ENCODE results near the gene AK1. TPM values are rescaled to one million over a fixed set of nuclear protein-coding genes. Genes with fewer than 3 reads are reported as not detected.

AK1 gene, protein sequence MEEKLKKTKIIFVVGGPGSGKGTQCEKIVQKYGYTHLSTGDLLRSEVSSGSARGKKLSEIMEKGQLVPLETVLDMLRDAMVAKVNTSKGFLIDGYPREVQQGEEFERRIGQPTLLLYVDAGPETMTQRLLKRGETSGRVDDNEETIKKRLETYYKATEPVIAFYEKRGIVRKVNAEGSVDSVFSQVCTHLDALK
- 78.3 TPM for polyA plus RNA-seq (2013, experiment 1 of 2; ENCODE audit: insufficient read length)
- polyA plus RNA-seq (2013, experiment 2 of 2; ENCODE audit: insufficient read length) = 47.3 TPM

DNA sequence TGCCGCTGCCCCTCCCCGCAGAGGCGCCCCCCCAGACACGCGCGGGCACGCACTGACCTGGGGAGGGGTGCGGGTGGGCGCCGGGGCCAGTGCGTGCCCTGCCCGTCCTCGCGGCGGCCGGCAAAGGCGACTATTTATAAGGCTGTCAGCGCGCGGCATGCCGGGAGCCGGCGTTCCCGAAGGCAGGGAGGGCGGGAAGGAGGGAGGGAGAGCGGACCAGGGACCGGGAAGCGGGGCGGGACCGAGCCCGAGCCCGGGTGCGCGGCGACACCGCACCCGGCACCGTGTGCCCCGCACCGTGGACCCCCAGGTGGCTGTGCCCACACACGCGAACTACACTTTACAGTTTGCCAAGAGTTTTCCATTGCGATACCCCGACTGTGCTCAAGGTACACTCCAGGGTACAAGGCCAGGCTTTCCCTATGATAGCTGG lies at the start of gene AK1:
AK1 (minus strand) TSS at position 110 of the 433 bp plus-strand sequence. CDS start 3,058 bp downstream, outside the sequence.
- DNase-seq = peak; percentile 65

DNA sequence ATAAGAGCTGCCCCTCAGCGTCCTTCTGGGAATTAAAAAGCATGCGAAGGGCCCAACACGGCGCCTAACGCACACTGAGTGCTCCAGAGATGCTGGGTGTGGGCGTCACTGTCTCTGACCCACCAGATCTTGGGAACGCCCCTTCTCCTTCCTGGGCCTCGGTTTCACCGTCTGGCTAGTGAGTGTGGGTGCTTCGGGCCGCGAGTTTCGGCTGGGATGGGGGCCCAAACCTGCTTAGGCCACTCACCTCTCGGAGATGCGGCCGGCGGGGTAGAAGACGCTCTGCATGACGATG lies 49.4 kb upstream of the AK1 start:
- DNase-seq = no peak

DNA sequence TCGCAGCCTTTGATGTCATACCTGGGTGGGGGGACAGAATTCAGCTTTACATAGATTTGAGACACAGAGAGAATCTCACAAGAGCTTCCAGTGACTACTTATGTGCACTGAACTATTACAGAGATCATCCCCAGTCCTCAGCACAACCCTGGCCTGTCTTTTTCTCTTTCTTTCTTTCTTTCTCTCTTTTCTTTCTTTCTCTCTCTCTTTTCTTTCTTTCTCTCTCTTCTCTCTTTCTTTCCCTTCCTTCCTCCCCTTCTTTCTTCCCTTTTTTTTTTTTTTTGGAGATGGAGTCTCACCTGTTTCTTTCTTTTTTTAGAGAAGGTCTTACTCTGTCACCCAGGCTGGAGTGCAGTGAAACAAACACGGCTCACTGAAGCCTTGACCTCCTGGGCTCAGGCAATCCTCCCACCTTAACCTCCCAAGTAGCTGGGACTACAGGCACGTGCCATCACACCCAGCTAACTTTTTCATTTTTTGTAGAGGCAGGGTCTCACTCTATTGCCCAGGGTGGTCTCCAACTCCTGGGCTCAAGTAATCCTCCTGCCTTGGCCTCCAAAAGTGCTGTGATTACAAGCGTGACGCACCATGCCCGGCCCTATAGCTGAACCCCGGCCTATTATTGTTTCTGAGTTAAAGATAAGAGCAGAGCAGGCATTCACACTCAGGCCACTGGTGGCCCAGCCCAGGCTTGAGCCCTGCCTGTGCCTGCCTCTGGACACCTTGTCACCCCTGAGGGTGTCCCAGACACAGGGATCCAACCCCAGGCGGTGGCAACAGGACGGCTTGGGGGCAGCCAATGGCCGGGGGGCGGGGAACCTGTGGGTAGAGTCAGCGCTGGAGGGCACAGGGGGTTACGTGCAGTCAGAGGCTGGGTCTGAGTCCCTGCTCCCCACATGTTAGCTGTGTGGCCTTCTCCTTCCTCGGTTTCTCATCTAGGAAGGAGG lies 48.8 kb upstream of the AK1 start:
- DNase-seq = no peak

DNA sequence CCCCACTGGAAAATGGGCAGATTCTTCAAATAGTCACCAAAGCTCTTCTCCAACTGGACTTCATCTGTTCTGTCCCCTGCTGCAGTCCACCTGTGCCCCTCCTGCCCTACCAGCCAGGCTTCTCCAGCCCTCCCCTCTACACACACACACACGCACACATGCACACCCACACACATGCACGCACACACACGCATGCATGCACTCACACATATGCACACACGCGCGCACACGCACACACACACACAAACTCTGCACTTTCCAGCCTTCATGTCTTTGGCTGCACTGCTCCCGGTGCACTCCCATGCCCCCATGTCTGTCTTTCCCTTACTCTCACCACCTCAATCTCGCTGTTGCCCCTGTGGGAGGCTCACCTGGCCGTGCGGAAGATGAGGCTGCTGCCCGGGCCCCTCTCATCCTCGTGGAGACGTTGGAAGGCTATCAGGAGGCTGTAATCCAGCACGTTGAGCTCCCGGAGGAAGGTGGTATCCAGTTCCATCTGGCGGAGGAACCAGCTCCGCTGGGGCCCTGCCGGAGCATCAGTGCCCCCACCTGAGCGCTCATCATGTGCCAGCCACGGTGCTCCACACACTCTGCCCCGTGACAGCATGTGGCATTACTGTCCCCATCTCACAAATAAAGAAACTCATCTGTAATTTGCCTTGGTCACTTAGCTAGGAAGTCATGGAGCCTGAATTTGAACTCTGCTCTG lies 47.4 kb upstream of the AK1 start:
- no peak for DNase-seq

DNA sequence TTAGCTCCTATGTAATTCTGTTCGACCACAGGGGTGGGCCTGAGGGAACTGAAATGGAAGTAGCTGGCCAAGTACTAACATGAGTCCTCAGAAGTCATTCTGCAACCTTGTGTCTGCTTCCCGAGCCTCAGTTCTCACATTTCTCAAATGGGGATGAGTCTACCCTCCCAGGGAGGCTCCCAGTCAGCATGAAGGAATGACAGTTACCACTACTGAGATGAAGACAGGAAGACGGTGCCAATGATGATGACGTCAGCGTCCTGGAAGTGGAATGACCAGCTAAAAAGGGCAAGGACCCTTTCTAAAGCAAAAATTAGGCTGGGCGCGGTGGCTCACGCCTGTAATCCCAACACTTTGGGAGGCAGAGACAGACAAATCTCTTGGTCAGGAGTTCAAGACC lies 46.3 kb upstream of the AK1 start:
- DNase-seq = peak; percentile 97

DNA sequence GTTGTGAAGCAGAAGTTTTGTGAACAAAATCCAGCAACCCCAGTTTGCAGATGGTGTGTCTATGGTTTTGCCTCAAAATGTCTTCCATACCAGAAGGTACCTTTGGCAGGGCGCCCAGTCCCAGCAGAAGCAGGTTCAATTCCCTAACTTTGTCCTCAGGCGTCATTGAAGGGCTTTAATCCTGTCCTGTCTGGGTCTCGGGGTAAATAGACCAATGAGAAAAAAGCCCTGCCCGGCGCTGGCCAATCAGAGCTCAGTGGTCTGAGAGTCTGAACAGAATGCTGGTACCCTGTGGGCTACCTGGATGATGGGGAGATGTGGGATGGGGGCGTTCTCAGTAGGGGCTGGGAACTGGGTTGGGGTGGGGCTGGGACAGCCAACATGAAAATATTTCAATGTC lies 45.6 kb upstream of the AK1 start:
- DNase-seq = no peak

DNA sequence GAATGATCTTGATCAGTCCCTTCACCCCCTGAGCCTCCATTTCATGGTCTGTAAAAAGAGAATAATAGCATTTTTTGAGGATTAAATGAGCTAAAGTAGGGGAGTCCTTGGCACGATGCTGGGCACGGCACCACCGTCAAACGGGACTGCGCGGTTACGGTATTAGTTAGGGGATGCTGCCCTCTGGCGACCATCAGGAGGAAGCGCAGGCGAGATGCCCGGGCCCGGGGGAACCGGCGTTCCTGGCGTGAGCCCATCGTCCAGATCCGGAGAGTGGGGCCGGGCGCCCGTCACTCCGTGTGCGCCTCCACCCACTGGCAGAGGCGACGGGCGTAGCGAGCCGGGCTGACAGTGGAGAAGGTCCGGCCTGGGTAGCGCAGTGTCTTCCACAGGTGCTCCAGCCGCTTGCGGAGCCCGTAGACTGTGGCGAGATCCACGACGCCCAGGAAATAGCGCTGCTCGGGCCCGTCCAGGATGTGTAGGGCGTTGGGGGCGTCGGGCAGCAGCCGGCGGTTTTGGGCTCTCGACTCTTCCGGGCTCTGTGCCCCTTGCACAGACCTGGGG lies 44.2 kb upstream of the AK1 start:
- peak; percentile 42 for DNase-seq

DNA sequence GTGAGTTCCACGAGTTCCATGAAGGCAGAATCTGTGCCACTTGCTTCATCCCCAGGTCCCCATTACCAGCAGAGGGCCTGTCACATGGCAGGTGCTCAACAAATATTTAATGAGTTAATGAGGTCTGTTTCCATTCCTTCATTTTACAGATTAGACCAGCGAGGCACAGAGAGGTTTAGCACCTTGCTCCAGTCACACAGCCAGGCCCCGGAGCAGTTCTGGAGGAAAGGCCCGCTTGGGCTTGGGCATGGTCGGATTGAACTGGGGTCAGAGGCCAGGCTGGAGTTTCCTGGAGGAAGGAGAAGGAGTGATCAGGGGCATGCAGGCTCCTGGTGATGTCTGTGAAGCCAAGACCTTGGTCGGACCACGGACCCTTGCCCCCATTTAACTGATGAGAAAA lies 43.3 kb upstream of the AK1 start:
- no peak for DNase-seq

DNA sequence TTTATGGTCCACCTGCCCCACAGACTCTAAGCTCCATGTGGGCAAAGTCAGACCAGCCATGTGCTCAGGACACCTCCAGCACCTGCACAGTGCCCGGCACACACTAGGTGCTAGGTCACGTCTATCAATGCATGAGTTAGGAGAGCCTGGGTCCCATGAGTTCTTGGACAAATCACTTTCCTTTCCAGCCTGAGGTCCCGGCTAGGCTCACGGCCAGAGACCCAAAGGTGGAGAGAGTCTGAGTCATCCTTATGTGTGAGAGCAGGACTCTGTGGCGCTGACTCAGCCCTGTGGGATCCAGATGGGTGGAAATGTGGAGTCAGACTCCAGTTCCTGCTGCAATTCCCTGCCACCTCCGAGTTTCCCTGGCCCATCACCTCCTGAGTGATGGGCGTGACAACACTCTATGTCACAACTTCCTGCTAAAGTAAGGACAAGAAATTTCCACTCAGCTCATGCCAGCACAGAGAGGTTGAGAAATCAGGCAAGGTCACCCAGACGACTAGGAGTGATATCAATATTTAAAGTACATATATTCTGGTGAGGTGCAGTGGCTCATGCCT lies 41.9 kb upstream of the AK1 start:
- peak; percentile 98 for DNase-seq

DNA sequence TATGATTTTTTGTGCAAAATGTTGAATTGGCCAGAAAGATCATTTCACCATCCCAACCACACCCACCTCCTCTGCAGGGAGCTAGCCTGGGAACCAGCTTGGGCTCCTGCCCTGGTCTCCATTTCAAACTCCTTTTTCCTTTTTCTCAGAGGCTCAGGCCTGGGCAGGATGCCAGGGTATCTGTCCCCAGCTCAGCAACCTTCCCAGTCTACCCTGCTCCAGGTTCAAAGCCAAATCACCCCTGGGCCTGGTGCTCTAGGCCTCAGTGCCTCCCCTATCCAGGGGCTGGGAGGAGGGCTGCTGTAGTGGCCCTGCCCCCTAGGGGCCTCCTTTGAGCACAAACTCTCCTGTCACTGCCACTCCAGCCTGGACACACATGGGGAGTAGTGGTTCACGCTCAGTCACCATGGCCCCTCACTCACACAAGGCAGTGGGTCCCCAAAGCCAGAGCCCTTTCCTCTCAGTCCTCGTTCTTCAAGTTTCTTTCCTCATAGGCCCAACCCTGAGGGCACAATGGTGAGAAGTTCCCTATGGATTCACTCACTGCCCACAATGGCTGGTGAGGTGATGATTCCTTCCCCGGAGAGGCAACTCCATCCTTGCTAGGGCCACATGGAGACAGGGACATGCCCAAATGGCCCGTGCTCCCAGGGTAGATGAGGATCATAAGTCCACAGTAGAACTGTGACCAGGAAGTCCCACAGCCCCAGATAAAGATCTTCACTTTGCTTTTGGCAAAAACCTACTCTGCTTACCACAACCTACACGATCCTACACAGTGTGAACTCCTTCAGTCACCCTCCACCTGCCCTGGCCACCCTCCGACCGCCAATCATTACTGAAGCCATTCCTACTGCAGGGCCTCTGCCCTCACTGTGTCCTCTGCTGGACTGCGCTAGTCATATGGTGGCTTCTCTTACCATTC lies 41.0 kb upstream of the AK1 start:
- DNase-seq = peak; percentile 40

DNA sequence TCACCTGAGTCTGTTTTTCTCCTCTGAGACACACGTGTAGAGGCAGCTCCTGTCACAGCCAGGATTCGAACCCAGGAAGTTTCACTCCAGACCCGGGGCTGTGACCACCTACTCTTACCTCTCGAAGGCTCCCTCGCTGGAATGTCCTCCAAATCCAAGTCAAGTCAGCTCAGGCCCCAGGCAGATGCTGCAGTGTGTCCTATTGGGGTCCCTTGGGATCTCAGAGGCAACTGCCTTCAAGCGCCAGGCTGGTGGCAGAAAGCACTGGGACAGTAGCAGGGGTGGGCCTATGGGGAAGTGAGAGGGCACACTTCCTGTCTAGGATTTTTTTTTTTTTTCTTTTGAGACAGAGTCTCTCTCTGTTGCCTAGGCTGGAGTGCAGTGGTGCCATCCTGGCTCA lies 40.1 kb upstream of the AK1 start:
- DNase-seq = no peak

DNA sequence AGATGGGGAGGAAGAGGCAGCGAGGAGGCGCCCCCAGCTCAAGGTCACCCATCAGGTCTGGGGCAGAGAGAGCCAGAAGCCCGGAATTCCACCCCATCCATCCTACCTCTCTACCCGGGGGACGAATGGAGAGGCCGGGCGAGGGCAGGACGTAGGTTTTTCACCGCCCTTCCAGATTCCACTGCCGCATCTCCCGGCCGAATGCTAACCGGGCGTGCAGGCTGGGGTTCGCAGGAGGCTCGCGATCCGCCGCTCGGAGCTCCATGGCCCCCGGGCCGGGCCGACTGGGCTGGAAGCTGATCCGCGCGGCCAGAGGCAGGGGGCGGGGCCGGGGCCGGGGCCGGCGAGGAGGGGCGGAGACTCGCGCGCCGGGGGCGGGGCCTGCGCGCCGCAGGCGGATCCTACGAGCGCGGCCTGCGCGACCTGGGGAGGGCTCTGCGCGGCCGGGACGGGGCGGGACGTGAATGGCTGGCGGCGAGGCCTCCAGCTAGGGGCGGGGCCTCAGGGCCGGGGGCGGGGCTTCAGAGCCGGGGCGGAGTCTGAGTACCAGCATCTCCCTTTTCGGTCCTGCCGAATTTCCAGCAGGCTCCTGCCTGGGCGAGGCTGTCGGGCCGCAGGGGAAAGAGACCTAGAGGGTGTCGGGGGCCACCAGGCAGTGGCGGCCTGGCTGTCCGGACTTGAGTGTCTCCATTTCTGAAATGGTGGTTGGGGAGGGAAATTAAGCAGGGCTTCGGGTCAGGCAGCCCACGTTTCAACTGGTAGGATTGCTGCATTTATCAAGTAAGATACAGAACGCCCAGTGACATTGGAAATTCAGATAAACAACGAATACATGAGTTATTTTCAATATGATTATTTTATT lies 39.5 kb upstream of the AK1 start, which contains the start of gene ST6GALNAC4:
ST6GALNAC4 (minus strand) TSS at position 322 of the 862 bp plus-strand sequence. CDS start 622 bp downstream, outside the sequence.
- DNase-seq = peak; percentile 88

DNA sequence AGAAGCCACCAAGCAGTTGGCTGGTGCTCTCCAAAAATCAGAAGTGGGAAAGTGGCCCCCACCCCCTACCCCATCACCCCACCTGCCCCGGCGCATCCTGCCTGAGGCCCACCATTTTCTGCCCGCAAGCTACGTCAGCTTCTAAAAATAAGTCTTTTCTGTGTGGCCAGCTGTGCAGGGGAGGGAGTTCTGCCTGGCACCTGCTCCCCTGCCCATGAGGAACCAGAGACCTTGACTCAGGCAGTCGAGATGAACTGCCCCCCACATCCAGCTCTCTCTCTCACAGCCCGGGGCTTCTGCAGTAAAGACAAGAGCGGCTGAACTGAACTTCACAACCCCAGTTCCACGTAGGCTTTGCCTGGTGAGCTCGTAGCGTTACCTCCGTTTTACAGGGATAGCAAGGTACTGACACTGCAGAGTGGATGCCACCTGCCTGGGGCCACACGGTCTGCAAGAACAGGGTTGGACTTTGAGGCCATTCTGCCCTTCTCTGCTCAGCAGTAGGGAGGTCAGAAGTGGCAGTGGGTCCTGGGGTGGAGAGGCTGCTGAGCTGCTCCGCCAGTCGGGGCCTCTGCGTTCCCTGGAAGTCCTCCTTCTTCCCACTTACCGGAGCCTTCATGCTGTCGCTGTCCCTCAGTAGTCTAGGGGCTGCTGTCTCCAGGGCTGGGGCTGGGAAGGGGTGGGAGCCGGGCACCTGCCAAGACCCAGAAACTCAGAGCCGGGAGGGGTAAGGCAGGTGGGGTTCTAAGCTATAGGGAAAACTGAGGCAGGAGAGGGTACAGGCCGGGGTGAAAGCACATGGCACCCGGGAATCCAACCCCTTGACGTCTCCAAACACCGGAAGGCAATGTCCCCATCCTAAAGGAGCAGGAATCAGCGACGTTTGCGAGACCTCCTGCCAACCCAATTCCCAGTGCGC lies 38.6 kb upstream of the AK1 start:
- no peak for DNase-seq

DNA sequence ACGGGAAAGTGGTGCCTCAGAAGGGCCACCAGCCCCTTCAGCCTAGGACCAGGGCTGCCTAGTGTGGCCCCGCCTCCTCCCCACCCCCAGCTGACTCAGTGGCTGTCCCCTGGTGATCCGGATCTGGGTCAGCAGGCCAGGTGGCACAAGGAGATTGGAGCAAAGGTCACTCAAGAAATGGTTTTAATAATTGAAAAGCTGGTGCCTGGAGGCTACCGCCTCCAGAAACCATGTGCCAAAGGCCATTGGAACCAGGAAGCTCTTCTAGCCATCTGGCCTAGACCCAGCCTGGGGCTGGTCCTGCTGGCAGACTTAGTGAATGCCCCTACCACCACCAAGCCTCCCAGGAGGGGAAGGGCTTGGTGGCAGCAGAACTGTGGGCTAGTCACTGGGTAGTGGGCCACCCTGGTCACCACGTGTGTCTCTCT lies 37.9 kb upstream of the AK1 start:
- no peak for DNase-seq

DNA sequence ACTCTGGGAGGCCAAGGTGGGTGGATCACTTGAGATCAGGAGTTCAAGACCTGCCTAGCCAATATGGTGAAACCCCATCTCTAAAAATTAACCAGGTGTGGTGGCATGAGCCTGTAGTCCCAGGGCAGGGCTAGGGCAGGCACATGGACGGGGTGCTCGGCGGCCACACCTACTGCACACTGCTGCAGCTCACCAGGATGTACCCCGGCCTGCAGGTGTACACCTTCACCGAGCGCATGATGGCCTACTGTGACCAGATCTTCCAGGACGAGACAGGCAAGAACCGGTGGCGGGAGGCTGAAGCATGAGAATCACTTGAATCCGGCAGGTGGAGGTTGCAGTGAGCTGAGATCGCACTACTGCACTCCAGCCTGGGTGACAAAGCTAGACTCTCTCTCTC lies 36.2 kb upstream of the AK1 start:
- DNase-seq = no peak

DNA sequence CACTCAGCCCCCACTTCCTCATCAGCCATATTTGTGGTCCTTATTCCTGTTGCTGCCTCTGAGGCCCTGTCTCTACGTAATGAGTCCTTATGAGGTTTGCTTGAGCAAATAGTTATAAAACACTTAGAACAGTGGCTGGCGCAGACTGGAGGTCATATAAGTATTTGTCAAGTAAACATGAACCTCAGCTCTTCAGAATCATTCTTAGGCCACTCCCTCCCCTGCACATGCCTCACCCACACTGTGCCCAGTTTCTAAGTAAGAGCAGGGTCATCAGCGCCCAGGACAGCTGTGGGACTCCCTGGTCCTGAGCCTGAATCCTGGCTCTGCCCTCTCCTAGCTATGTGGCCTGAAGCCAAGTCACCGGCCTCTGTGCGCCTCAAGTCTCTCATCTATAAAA lies 35.4 kb upstream of the AK1 start:
- DNase-seq = no peak

DNA sequence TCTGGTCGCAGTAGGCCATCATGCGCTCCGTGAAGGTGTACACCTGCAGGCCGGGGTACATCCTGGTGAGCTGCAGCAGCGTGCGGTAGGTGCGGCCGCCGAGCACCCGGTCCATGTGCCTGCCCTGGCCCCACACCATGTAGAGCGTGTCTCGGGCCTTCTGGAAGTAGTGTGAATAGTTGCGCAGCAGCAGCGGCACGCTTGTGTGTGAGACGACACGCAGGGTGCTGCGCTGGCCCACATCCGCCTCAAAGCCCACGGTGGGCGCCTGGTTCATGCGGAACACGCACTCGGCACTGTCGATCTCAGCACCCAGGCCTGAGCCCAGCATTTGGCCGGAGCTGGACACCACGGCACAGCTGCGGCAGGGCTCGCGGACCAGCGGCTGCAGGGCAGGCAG lies 34.8 kb upstream of the AK1 start:
- DNase-seq = no peak

DNA sequence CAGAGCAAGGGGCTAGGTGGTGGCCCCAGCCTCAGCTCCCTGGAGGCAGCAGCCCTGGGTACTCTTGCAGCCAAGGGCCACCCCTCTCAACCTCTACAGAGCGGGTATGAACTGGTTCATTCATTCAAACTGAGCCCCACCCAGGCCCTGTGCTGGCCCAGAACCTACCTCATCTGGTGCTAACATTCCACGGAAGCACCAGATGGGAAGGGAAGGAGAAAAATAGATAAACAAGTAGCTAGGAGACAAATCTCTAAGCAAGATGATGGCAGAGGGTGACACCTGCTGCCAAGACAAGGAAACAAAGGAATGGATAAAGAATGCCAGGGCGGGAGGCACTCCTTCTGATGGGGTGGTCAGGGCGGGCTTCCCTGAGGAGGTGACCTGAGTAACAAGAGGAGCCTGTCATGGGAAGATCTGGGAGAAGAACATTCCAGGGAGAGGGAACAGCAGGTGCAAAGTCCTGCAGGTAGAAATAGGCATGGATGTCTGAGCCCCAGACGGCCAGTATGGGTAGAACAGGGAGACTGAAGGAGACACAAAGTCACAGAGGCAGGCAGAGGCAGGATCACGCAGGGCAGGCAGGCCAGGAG lies 33.2 kb upstream of the AK1 start:
- no peak for DNase-seq

DNA sequence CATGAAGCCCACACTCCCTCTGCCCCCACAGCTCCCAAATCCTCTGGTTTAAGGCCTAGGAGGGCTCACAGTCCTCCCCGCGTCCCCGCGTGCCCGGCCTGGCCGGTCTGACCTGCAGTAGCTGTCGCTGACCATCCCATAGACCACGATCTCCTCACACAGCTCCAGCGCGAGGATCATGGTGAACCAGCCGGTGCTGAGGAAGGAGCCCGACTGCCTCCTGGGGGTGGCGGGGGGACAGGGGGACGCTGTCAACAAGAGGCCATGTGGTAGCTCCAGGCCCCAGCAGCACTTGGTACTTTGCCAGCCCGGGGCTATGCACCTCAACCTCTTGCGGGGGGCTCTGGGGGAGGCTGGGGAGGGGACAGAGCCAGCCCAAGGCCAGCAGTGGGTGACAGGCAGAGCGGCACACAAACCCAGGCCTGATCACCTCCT lies 32.4 kb upstream of the AK1 start:
- no peak for DNase-seq
